HepG2 (cell line): ENCODE data around the gene LOX. TPM values are rescaled to one million over a fixed set of nuclear protein-coding genes. Genes with fewer than 3 reads are reported as not detected.
A peak's percentile ranks its signal among the peaks of the same experiment; 100 is the strongest.

Source experiments
- ARNT2 ChIP-seq: sonication (generic); formaldehyde crosslinking; IDR thresholded peaks from 2 replicates; pipeline ENCODE4 v1.8.0; 2022; ENCODE audit warnings: mild to moderate bottlenecking, low read depth, missing genetic modification reagents, moderate library complexity
- BRCA1 ChIP-seq: sonication (generic); formaldehyde crosslinking; IDR thresholded peaks from 2 replicates; pipeline ENCODE4 v1.4.0; 2020; ENCODE audit warnings: missing genetic modification reagents
- DMAP1 ChIP-seq: IDR thresholded peaks from 2 replicates; pipeline ENCODE4 v1.6.1; 2016
- ELF3 ChIP-seq: IDR thresholded peaks from 2 replicates; pipeline ENCODE4 v1.6.1; 2016; ENCODE audit warnings: missing genetic modification reagents, missing compliant biosample characterization
- FOXK2 ChIP-seq: fragments of 450-650 bp; IDR thresholded peaks from 2 replicates; pipeline ENCODE4 v1.6.1; 2016
- KDM5B ChIP-seq: sonication (generic); formaldehyde crosslinking; IDR thresholded peaks from 2 replicates; pipeline ENCODE4 v1.4.0; 2020; ENCODE audit warnings: missing genetic modification reagents, mild to moderate bottlenecking, borderline replicate concordance
- RARA ChIP-seq: IDR thresholded peaks from 2 replicates; pipeline ENCODE4 v1.6.1; 2016; ENCODE audit warnings: missing genetic modification reagents, missing compliant biosample characterization
- RFX5 ChIP-seq: IDR thresholded peaks from 2 replicates; pipeline ENCODE4 v1.6.1; 2011; ENCODE audit warnings: low read depth, low read length, improper control_type of control experiment
- SMYD3 ChIP-seq: sonication (generic); formaldehyde crosslinking; IDR thresholded peaks from 2 replicates; pipeline ENCODE4 v1.8.1; 2023; ENCODE audit warnings: mild to moderate bottlenecking, missing genetic modification reagents
- ZFP37 ChIP-seq: sonication (generic); formaldehyde crosslinking; IDR thresholded peaks from 2 replicates; pipeline ENCODE4 v1.4.0; 2020; ENCODE audit warnings: missing genetic modification reagents, borderline replicate concordance
- ZNF468 ChIP-seq: sonication (generic); formaldehyde crosslinking; IDR thresholded peaks from 2 replicates; pipeline ENCODE4 v1.8.0; 2022; ENCODE audit warnings: mild to moderate bottlenecking, moderate library complexity, missing genetic modification reagents
- ZNF607 ChIP-seq: sonication (generic); formaldehyde crosslinking; IDR thresholded peaks from 2 replicates; pipeline ENCODE4 v1.5.1; 2020; ENCODE audit warnings: missing genetic modification reagents, mild to moderate bottlenecking, borderline replicate concordance
- ZNF652 ChIP-seq: IDR thresholded peaks from 2 replicates; pipeline ENCODE4 v1.6.1; 2016; ENCODE audit warnings: low read depth, borderline replicate concordance
- ZNF674 ChIP-seq: sonication (generic); formaldehyde crosslinking; IDR thresholded peaks from 2 replicates; pipeline ENCODE4 v1.5.0; 2020; ENCODE audit warnings: low read depth, mild to moderate bottlenecking, missing genetic modification reagents
- ZNF713 ChIP-seq: sonication (generic); formaldehyde crosslinking; IDR thresholded peaks from 2 replicates; pipeline ENCODE4 v1.4.0; 2020; ENCODE audit warnings: mild to moderate bottlenecking, missing genetic modification reagents
- polyA plus RNA-seq, 8 experiments: library from polyadenylated mRNA; depleted of rRNA in 3 of 8; stranded (reverse) in 7 of 8; unstranded in 1 of 8; fragments of >200 nt; fragmentation: Illumina TruSeq in 4 of 8; extraction: Trizol in 4 of 8; gene quantifications; 2 replicates each; pipeline versions ENCODE4 v1.2.1 to v1.2.3, GENCODE V29; 2011 to 2016; ENCODE audit warnings: low read depth in 4 of 8, missing spikeins in 1 of 8, mixed read lengths in 1 of 8; ENCODE audit not compliant: insufficient read depth in 1 of 8
- total RNA-seq, 5 experiments: library from RNA; depleted of rRNA; stranded (reverse); fragments of >200 nt; fragmentation: Illumina TruSeq; extraction: Trizol; gene quantifications; 2 replicates each; pipeline ENCODE4 v1.2.3, GENCODE V29; 2016; ENCODE audit warnings: low read depth in 1 of 5
- TF ChIP-seq, protein P1 (sequence below): sonication (generic); formaldehyde crosslinking; IDR thresholded peaks from 2 replicates; pipeline ENCODE4 v1.4.0; 2020; ENCODE audit warnings: missing genetic modification reagents
- TF ChIP-seq, protein P2 (sequence below): sonication (generic); formaldehyde crosslinking; IDR thresholded peaks from 2 replicates; pipeline ENCODE4 v1.5.0; 2020; ENCODE audit warnings: mild to moderate bottlenecking, low read depth, missing genetic modification reagents, borderline replicate concordance
- TF ChIP-seq, protein P3 (sequence below): sonication (generic); formaldehyde crosslinking; IDR thresholded peaks from 2 replicates; pipeline ENCODE4 v1.4.0; 2020; ENCODE audit warnings: missing genetic modification reagents
- TF ChIP-seq, protein P4 (sequence below): sonication (generic); formaldehyde crosslinking; IDR thresholded peaks from 2 replicates; pipeline ENCODE4 v1.5.0; 2020; ENCODE audit warnings: missing genetic modification reagents
- TF ChIP-seq, protein P5 (sequence below): sonication (generic); formaldehyde crosslinking; IDR thresholded peaks from 2 replicates; pipeline ENCODE4 v1.4.0; 2020; ENCODE audit warnings: mild to moderate bottlenecking, missing genetic modification reagents

Gene LOX
- total and polyA plus RNA-seq, 2 of the 13 experiments (the other 11 are each of a cell fraction or from before 2014, with no cell fraction given), result 0.73 to 173 TPM

DNA sequence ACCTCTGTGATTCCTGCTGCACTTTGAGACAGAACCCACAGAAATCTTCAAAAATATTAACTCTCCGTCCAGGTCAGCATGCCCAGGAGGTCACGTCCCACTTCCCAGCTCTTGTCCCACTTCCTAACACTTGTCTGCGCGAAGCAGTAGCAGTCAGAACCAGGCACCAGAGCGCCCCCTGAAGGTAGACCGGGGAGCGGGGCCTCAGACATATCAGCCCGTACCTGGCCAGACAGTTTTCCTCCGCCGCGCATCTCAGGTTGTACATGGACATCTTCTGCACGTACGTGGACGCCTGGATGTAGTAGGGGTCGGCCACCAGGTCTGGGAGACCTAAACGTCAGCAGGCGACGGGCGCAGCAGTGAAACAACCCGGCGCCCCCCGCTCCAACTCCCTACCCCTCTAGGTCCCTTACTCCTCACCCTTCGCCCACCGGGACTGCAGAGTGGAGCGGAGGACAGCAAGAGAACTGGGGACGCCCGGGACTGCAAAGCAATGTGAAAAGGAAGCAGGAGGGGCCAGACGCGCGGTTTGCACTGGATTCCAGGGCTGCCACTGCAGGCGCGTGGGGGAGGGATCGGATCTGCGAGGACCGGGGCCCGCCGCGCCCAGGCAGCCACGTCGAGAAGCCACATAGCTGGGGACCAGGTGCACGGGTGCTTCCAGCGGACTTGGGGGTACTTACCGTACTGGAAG is 1.2 kb downstream of the LOX start (continued):
- TF ChIP-seq, protein P1, sequence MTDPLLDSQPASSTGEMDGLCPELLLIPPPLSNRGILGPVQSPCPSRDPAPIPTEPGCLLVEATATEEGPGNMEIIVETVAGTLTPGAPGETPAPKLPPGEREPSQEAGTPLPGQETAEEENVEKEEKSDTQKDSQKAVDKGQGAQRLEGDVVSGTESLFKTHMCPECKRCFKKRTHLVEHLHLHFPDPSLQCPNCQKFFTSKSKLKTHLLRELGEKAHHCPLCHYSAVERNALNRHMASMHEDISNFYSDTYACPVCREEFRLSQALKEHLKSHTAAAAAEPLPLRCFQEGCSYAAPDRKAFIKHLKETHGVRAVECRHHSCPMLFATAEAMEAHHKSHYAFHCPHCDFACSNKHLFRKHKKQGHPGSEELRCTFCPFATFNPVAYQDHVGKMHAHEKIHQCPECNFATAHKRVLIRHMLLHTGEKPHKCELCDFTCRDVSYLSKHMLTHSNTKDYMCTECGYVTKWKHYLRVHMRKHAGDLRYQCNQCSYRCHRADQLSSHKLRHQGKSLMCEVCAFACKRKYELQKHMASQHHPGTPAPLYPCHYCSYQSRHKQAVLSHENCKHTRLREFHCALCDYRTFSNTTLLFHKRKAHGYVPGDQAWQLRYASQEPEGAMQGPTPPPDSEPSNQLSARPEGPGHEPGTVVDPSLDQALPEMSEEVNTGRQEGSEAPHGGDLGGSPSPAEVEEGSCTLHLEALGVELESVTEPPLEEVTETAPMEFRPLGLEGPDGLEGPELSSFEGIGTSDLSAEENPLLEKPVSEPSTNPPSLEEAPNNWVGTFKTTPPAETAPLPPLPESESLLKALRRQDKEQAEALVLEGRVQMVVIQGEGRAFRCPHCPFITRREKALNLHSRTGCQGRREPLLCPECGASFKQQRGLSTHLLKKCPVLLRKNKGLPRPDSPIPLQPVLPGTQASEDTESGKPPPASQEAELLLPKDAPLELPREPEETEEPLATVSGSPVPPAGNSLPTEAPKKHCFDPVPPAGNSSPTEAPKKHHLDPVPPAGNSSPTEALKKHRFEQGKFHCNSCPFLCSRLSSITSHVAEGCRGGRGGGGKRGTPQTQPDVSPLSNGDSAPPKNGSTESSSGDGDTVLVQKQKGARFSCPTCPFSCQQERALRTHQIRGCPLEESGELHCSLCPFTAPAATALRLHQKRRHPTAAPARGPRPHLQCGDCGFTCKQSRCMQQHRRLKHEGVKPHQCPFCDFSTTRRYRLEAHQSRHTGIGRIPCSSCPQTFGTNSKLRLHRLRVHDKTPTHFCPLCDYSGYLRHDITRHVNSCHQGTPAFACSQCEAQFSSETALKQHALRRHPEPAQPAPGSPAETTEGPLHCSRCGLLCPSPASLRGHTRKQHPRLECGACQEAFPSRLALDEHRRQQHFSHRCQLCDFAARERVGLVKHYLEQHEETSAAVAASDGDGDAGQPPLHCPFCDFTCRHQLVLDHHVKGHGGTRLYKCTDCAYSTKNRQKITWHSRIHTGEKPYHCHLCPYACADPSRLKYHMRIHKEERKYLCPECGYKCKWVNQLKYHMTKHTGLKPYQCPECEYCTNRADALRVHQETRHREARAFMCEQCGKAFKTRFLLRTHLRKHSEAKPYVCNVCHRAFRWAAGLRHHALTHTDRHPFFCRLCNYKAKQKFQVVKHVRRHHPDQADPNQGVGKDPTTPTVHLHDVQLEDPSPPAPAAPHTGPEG (CRISPR knock-in tag), result no peak
- TF ChIP-seq ZFP37 (CRISPR knock-in tag) (no peak), ZNF468 (CRISPR knock-in tag) (no peak), RFX5 (no peak), ELF3 (CRISPR knock-in tag) (0 out of 2 replicates have a peak, but pooled peaks have one; percentile 20), ZNF652 (CRISPR knock-in tag) (0 out of 2 replicates have a peak, but pooled peaks have one; percentile 49), RARA (CRISPR knock-in tag) (peak; percentile 59; the same call in 1 of the 2 replicates), DMAP1 (CRISPR knock-in tag) (no peak), ZNF674 (CRISPR knock-in tag) (no peak), ZNF713 (CRISPR knock-in tag) (no peak), ZNF607 (CRISPR knock-in tag) (0 out of 2 replicates have a peak, but pooled peaks have one; percentile 12), KDM5B (CRISPR knock-in tag) (no peak), FOXK2 (no peak), ARNT2 (CRISPR knock-in tag) (no peak), BRCA1 (no peak), SMYD3 (CRISPR knock-in tag) (0 out of 2 replicates have a peak, but pooled peaks have one; percentile 50)
- TF ChIP-seq, protein P2, sequence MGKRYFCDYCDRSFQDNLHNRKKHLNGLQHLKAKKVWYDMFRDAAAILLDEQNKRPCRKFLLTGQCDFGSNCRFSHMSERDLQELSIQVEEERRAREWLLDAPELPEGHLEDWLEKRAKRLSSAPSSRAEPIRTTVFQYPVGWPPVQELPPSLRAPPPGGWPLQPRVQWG, result no peak
- TF ChIP-seq, protein P3, sequence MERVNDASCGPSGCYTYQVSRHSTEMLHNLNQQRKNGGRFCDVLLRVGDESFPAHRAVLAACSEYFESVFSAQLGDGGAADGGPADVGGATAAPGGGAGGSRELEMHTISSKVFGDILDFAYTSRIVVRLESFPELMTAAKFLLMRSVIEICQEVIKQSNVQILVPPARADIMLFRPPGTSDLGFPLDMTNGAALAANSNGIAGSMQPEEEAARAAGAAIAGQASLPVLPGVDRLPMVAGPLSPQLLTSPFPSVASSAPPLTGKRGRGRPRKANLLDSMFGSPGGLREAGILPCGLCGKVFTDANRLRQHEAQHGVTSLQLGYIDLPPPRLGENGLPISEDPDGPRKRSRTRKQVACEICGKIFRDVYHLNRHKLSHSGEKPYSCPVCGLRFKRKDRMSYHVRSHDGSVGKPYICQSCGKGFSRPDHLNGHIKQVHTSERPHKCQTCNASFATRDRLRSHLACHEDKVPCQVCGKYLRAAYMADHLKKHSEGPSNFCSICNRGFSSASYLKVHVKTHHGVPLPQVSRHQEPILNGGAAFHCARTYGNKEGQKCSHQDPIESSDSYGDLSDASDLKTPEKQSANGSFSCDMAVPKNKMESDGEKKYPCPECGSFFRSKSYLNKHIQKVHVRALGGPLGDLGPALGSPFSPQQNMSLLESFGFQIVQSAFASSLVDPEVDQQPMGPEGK, result 0 out of 2 replicates have a peak, but pooled peaks have one; percentile 22
- TF ChIP-seq, protein P4, sequence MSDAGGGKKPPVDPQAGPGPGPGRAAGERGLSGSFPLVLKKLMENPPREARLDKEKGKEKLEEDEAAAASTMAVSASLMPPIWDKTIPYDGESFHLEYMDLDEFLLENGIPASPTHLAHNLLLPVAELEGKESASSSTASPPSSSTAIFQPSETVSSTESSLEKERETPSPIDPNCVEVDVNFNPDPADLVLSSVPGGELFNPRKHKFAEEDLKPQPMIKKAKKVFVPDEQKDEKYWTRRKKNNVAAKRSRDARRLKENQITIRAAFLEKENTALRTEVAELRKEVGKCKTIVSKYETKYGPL (CRISPR knock-in tag), result no peak
- TF ChIP-seq, protein P5, sequence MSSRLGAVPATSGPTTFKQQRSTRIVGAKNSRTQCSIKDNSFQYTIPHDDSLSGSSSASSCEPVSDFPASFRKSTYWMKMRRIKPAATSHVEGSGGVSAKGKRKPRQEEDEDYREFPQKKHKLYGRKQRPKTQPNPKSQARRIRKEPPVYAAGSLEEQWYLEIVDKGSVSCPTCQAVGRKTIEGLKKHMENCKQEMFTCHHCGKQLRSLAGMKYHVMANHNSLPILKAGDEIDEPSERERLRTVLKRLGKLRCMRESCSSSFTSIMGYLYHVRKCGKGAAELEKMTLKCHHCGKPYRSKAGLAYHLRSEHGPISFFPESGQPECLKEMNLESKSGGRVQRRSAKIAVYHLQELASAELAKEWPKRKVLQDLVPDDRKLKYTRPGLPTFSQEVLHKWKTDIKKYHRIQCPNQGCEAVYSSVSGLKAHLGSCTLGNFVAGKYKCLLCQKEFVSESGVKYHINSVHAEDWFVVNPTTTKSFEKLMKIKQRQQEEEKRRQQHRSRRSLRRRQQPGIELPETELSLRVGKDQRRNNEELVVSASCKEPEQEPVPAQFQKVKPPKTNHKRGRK (CRISPR knock-in tag), result no peak
